Stimulated activated CD4-positive, alpha-beta T cell treated with anti-CD3 and anti-CD28 coated beads, Interleukin-12 subunit alpha, Interleukin-12 subunit beta, amount 100 ng/mL, for 48 hours (primary cell): Measurements from ENCODE around the gene ZNF580.

ENCODE experiments used
- DNase-seq, 3 donors: peaks; one replicate each; pipeline ENCODE4 v3.0.0-alpha.2; 2020; ENCODE audit warnings: low read depth in 2 of 3, low spot score in 1 of 3

The ZNF580 gene

GRCh38 chr19:55690769-55691545 is 50.2 kb downstream of the ZNF580 start:
- no peak for DNase-seq

GRCh38 chr19:55691561-55692481 is 51.0 kb downstream of the ZNF580 start:
- DNase-seq, result no peak

GRCh38 chr19:55692681-55693081 is 51.9 kb downstream of the ZNF580 start:
- no peak for DNase-seq
